Inflammatory macrophage (primary cell): ENCODE results near the gene E2F6.

Experiments
- DNase-seq, 2 donors: peaks; one replicate each; pipeline ENCODE4 v3.0.0-alpha.2; 2020 to 2022
- total RNA-seq, 18 experiments: gene quantifications; one replicate each; lab custom pipeline; 2026; ENCODE audit warnings: mixed read lengths in 6 of 18, inconsistent platforms in 2 of 18; lab: John Stamatoyannopoulos, UW

The E2F6 gene
- 6.8 to 27.9 (median 17.5) reads per million in 18 experiments for total RNA-seq

- peak; percentile 94 for DNase-seq
Observed at GRCh38 chr2:11465485-11466306, at the start of gene E2F6. E2F6 (minus strand) TSS chr2:11466161; CDS start chr2:11465879, 282 bp downstream.

- DNase-seq = no peak
Observed at GRCh38 chr2:11515490-11515981, 49.6 kb upstream of the E2F6 start.

- no peak for DNase-seq
Observed at GRCh38 chr2:11514904-11515303, 48.9 kb upstream of the E2F6 start.

- no peak for DNase-seq
Observed at GRCh38 chr2:11514081-11514730, 48.2 kb upstream of the E2F6 start.

- DNase-seq = no peak
Observed at GRCh38 chr2:11513319-11513718, 47.4 kb upstream of the E2F6 start.

GRCh38 chr2:11512431-11512830 is 46.5 kb upstream of the E2F6 start:
- no peak for DNase-seq

- no peak for DNase-seq
Observed at GRCh38 chr2:11509657-11510360, 43.8 kb upstream of the E2F6 start.

- DNase-seq = no peak
Observed at GRCh38 chr2:11508279-11508678, 42.3 kb upstream of the E2F6 start.

GRCh38 chr2:11507517-11507916 is 41.6 kb upstream of the E2F6 start:
- DNase-seq = no peak

- no peak for DNase-seq
Observed at GRCh38 chr2:11506611-11506969, 40.6 kb upstream of the E2F6 start.

GRCh38 chr2:11505652-11506610 is 40.0 kb upstream of the E2F6 start:
- DNase-seq = no peak

- DNase-seq = no peak
Observed at GRCh38 chr2:11503354-11503927, 37.5 kb upstream of the E2F6 start.

- DNase-seq = no peak
Observed at GRCh38 chr2:11502740-11503292, 36.9 kb upstream of the E2F6 start.

- DNase-seq = no peak
Observed at GRCh38 chr2:11500702-11501303, 34.8 kb upstream of the E2F6 start.

GRCh38 chr2:11499081-11499743 is 33.3 kb upstream of the E2F6 start:
- no peak for DNase-seq

GRCh38 chr2:11498543-11499034 is 32.6 kb upstream of the E2F6 start:
- DNase-seq = no peak

GRCh38 chr2:11495844-11496681 is 30.1 kb upstream of the E2F6 start:
- no peak for DNase-seq

GRCh38 chr2:11494310-11494709 is 28.3 kb upstream of the E2F6 start:
- no peak for DNase-seq

- no peak for DNase-seq
Observed at GRCh38 chr2:11493282-11493681, 27.3 kb upstream of the E2F6 start.
